ENCODE measurements around the gene OR56B4.
A peak's percentile ranks its signal among the peaks of the same experiment; 100 is the strongest.

OR56B4 gene

DNA sequence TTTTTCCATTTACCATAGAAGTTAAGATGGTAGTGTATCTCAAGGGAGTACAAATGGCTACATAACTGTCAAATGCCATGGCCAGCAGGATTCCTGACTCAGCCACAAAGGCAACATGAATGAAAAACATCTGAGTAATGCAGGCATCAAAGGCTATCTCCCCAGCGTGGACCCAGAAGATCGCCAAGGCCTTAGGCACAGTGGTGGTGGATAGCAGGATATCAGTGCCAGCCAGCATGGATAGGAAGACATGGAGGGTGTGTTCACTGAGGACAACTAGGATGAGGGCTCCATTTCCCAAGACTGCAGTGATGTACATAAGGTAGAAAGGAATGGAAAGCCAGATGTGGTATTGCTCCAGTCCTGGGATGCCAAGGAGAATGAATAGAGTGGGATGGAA is 44.6 kb downstream of the OR56B4 start:
- DNase-seq = no peak

- DNase-seq = peak; percentile 39 to 41 (median 40)
These were observed 49.3 kb downstream of the OR56B4 start for GRCh38 chr11:6156628-6157359.

All from suppressor macrophage treated with lipopolysaccharide for 1 hour (primary cell).